B cell (primary cell): ENCODE measurements around the gene MFSD11. TPM values are rescaled to one million over a fixed set of nuclear protein-coding genes. Genes with fewer than 3 reads are reported as not detected.

Source experiments
- ATAC-seq: fragments of 200-7000 bp; cut with Tn5 transposase; one replicate; pipeline ENCODE4 v1.10.0; 2021; ENCODE audit warnings: low read depth, mild to moderate bottlenecking, moderate number of reproducible peaks, moderate library complexity
- CTCF ChIA-PET: fragments of 350-600 bp; sonication (Branson Sonifier 250); formaldehyde crosslinking; loops from one replicate; lab custom pipeline; 2021; ENCODE audit warnings: antibody characterized with exemption, inconsistent platforms; lab: Charles Lee
- POLR2A ChIA-PET: fragments of 350-600 bp; sonication (Branson Sonifier 250); formaldehyde crosslinking; loops from one replicate; lab custom pipeline; 2021; ENCODE audit warnings: antibody characterized with exemption; lab: Charles Lee
- DNase-seq: peaks from one replicate; pipeline ENCODE4 v3.0.0; 2013
- H2AFZ ChIP-seq: 2 replicates; pipeline ENCODE4 v1.6.1; 2012; ENCODE audit warnings: mild to moderate bottlenecking, low read depth, low read length; ENCODE audit not compliant: insufficient read depth, poor library complexity, severe bottlenecking
- H3K27ac ChIP-seq, 2 donors: 1 replicate in 1 of 2; 2 replicates in 1 of 2; pipeline ENCODE4 v1.5.1; 2012 to 2013; ENCODE audit warnings: low read length in 2 of 2, mild to moderate bottlenecking in 2 of 2, moderate library complexity in 1 of 2
- H3K27me3 ChIP-seq, 4 experiments: fragments of 200-600 bp in 1 of 4; sonication (generic) in 1 of 4; replicated peaks in 1 of 4; 1 replicate in 2 of 4; 2 replicates in 2 of 4; pipeline versions ENCODE4 v1.6.1 to v1.7.0; 2013 to 2016; ENCODE audit warnings: low read length in 3 of 4, mild to moderate bottlenecking in 2 of 4, mixed read lengths in 1 of 4, moderate library complexity in 1 of 4; ENCODE audit not compliant: insufficient read depth in 4 of 4, control insufficient read depth in 3 of 4; ENCODE audit errors: control extremely low read depth in 1 of 4
- H3K36me3 ChIP-seq, 2 experiments: replicated peaks in 1 of 2; 1 replicate in 1 of 2; 2 replicates in 1 of 2; pipeline versions ENCODE4 v1.6.1 to v1.7.1; 2013; ENCODE audit warnings: low read length in 1 of 2; ENCODE audit not compliant: insufficient read depth in 2 of 2, control insufficient read depth in 1 of 2; ENCODE audit errors: control extremely low read depth in 1 of 2, extremely low read depth in 1 of 2
- H3K4me1 ChIP-seq, 2 donors: fragments of 200-600 bp in 1 of 2; sonication (generic) in 1 of 2; 1 replicate in 1 of 2; 2 replicates in 1 of 2; pipeline versions ENCODE4 v1.5.1 to v1.6.1; 2013 to 2017; ENCODE audit warnings: low read length in 2 of 2; ENCODE audit not compliant: control insufficient read depth in 2 of 2, insufficient read depth in 2 of 2
- H3K4me2 ChIP-seq: replicated peaks from 2 replicates; pipeline ENCODE3; 2012; ENCODE audit warnings: mild to moderate bottlenecking, low read depth, low read length; ENCODE audit not compliant: poor library complexity, severe bottlenecking
- H3K4me3 ChIP-seq, 5 experiments: fragments of 200-600 bp in 1 of 5; sonication (generic) in 1 of 5; 1 replicate in 3 of 5; 2 replicates in 2 of 5; pipeline versions ENCODE4 v1.5.1 to v1.7.0; 2011 to 2016; ENCODE audit warnings: low read length in 4 of 5, mild to moderate bottlenecking in 4 of 5, low read depth in 2 of 5, control low read depth in 1 of 5, moderate library complexity in 1 of 5; ENCODE audit not compliant: insufficient read depth in 1 of 5; ENCODE audit errors: control extremely low read depth in 1 of 5, extremely low read depth in 1 of 5
- H3K79me2 ChIP-seq: fragments of 200-600 bp; sonication (generic); one replicate; pipeline ENCODE4 v1.6.0; 2016; ENCODE audit warnings: low read length; ENCODE audit not compliant: control insufficient read depth, insufficient read depth
- H3K9ac ChIP-seq: fragments of 200-600 bp; sonication (generic); 2 replicates; pipeline ENCODE4 v1.6.1; 2017; ENCODE audit warnings: mild to moderate bottlenecking, low read length, moderate library complexity
- H3K9me3 ChIP-seq, 3 donors: one replicate each; pipeline versions ENCODE4 v1.6.1 to v1.7.1; 2013; ENCODE audit warnings: low read length in 2 of 3; ENCODE audit not compliant: control insufficient read depth in 2 of 3, insufficient read depth in 1 of 3; ENCODE audit errors: control extremely low read depth in 1 of 3
- H4K20me1 ChIP-seq: 2 replicates; pipeline ENCODE4 v1.6.0; 2012; ENCODE audit warnings: mild to moderate bottlenecking, low read length; ENCODE audit not compliant: insufficient read depth, control insufficient read depth, poor library complexity, severe bottlenecking
- H3K27ac Mint-ChIP-seq: one replicate; pipeline ENCODE4 v1.8.0; 2021; ENCODE audit warnings: mixed read lengths
- H3K27me3 Mint-ChIP-seq: one replicate; pipeline ENCODE4 v1.8.0; 2021; ENCODE audit warnings: mixed read lengths
- H3K4me1 Mint-ChIP-seq: one replicate; pipeline ENCODE4 v1.8.0; 2021; ENCODE audit warnings: mixed read lengths
- H3K4me3 Mint-ChIP-seq: one replicate; pipeline ENCODE4 v1.8.0; 2021; ENCODE audit warnings: mixed read lengths
- H3K9me3 Mint-ChIP-seq: one replicate; pipeline ENCODE4 v1.8.0; 2022; ENCODE audit warnings: mixed read lengths; ENCODE audit not compliant: insufficient read depth
- EZH2 ChIP-seq: IDR thresholded peaks from 2 replicates; pipeline ENCODE4 v1.6.1; 2012; ENCODE audit warnings: borderline replicate concordance, low read depth, mild to moderate bottlenecking, moderate library complexity, low read length; ENCODE audit not compliant: insufficient read depth, poor library complexity, severe bottlenecking
- WGBS: methylation state at CpG from one replicate; pipeline ENCODE4 v1.1.5; 2013; ENCODE audit warnings: missing lambda C conversion rate; ENCODE audit not compliant: insufficient coverage; 5-methylcytosine and 5-hydroxymethylcytosine counted together
- intact Hi-C: fragments of 100-400 bp; cut with micrococcal nuclease; formaldehyde crosslinking; loops from one replicate; pipeline ENCODE4 v1.10.0; 2022
- polyA plus RNA-seq: library from polyadenylated mRNA; depleted of rRNA; stranded (reverse); fragments of >200 nt; gene quantifications from 2 replicates; pipeline ENCODE4 v1.2.3, GENCODE V29; 2012
- total RNA-seq, 2 donors: library from RNA; stranded (reverse); fragments of 120-200 nt in 1 of 2; gene quantifications; 1 replicate in 1 of 2; 2 replicates in 1 of 2; pipeline versions ENCODE4 v1.2.3 to v1.2.4, GENCODE V29; 2013 to 2022
- TF ChIP-seq, protein P1 (sequence below): fragments of 200-600 bp; IDR thresholded peaks from one replicate; pipeline ENCODE4 v1.8.0; 2022; ENCODE audit warnings: antibody characterized with exemption, mild to moderate bottlenecking

Gene MFSD11
- total and polyA plus RNA-seq, 2 donors (not counting 1 experiment from before 2014, with no cell fraction given) = 24.5 to 36.4 TPM

DNA sequence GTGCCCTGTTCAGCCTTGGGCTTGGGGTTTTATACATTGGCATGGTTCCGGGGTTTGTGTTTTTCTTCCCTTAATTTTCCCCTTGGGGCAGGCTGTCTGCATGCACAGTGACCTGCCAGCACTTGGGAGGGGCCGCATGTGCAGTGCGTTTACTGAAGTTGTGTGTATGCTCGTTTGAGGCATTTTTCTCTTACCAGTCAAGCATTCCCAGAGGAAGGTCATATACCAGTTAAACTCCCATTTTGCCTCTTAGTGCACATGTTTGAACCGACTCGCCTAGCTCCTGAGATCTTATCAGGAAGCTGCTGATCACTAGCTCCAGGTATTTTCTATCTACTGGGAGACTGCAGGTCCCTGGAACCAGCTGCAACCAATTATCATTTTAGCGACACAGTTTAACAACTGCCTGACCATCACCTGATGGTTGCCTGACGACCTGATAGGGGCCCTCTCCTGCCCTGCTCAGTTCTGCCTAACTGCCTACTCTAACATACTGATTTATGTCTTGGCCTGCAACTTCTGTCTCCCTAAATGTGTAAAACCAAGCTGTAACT is 51.4 kb downstream of the MFSD11 start:
- no peak overlapping the region for H3K27ac Mint-ChIP-seq
- Histone ChIP-seq H3K27ac (no peak overlapping the region), H3K4me3 (no peak overlapping the region), H3K9ac (no peak overlapping the region), H3K36me3 (peaks cover 0 to 2% of the 10 kb centered on the region in 2 experiments), H3K9me3 (no peaks in the 10 kb centered on the region), H3K79me2 (no peaks in the 10 kb centered on the region), H4K20me1 (no peaks in the 10 kb centered on the region), H3K4me2 (no peak overlapping the region), H3K4me1 (peaks cover 9 to 10% of the 10 kb centered on the region in 2 donors), H3K27me3 (no peaks in the 10 kb centered on the region), H2AFZ (no peak overlapping the region)
- ChIA-PET POLR2A (no interaction called here), CTCF (no interaction called here)
- H3K27me3 Mint-ChIP-seq = no peaks in the 10 kb centered on the region
- 100% methylated on average over 4 of the region's 8 CpGs for WGBS
- peaks cover 11% of the 10 kb centered on the region for H3K4me1 Mint-ChIP-seq
- intact Hi-C loops = no loop called here
- DNase-seq (no peak), ATAC-seq (no peak)
- H3K4me3 Mint-ChIP-seq = no peak overlapping the region
- no peaks in the 10 kb centered on the region for H3K9me3 Mint-ChIP-seq
- TF ChIP-seq, protein P1, sequence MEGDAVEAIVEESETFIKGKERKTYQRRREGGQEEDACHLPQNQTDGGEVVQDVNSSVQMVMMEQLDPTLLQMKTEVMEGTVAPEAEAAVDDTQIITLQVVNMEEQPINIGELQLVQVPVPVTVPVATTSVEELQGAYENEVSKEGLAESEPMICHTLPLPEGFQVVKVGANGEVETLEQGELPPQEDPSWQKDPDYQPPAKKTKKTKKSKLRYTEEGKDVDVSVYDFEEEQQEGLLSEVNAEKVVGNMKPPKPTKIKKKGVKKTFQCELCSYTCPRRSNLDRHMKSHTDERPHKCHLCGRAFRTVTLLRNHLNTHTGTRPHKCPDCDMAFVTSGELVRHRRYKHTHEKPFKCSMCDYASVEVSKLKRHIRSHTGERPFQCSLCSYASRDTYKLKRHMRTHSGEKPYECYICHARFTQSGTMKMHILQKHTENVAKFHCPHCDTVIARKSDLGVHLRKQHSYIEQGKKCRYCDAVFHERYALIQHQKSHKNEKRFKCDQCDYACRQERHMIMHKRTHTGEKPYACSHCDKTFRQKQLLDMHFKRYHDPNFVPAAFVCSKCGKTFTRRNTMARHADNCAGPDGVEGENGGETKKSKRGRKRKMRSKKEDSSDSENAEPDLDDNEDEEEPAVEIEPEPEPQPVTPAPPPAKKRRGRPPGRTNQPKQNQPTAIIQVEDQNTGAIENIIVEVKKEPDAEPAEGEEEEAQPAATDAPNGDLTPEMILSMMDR = no peak
- TF ChIP-seq EZH2 = no peak

DNA sequence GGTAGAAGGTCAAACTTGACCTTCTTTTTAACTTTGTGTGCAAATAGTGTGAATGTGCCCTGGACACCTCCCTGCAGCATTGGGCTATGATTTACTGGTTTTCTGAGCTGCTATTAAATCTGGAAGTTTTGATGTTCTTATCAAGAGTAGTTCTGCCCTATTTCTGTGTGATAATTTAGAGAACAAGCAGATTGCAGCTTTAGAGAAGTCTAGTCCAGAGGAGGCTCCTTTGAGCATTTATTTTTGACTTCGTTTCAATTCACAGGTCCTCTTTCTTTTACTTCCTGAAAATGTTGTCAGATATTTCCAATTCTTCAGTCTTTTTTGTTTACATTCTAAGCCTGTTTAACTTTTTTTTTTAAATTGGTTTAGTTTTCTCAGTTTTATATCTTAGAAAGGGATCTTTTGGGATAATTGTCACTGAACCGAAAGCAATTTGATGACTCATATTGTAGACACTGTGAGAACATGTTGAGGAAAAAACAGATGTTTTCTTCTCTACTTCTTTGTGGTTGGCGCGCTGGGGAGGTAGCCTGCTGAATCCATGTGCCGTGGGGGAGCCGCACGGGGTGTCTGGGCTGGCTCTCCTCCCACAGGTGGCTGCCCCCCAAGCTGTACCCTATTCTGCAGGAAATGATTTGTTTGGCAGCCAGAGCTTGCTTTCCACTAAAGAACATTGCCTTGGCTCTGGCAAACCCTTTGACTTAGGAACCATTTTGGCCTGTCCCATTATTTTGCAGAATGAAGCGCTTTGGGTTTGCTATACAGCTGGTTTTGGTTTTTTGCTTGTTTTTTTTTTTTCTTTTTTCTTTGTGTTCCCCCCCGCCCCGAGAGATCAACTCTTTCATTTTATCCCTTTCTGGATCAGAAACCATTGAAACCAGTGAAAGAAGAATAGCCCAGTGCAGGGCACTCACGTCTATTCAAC is 53.4 kb downstream of the MFSD11 start:
- Mint-ChIP-seq H3K27me3 (no peaks in the 10 kb centered on the region), H3K27ac (peak overlapping the region; percentile 53), H3K4me1 (peaks cover 11% of the 10 kb centered on the region), H3K9me3 (no peaks in the 10 kb centered on the region), H3K4me3 (peak overlapping the region; percentile 44)
- intact Hi-C loops = no loop called here
- H3K27me3 ChIP-seq = no peaks in the 10 kb centered on the region
- peak overlapping the region; percentile 65 for H3K4me2 ChIP-seq
- H3K4me3 ChIP-seq = no peak overlapping the region
- no peaks in the 10 kb centered on the region for H3K36me3 ChIP-seq
- ATAC-seq (peak; percentile 24), DNase-seq (peak; percentile 27)
- ChIA-PET CTCF (interaction anchor here (0.6 kb wide), 3 partner anchors 41 to 396 kb away, joined by 3 to 4 read pairs (median 3); no protein-coding TSS in a partner anchor), POLR2A (interaction anchor here (0.7 kb wide), 1 partner anchor 234 kb away, joined by 5 read pairs; no protein-coding TSS in a partner anchor)
- H3K4me1 ChIP-seq = peaks cover 9 to 10% of the 10 kb centered on the region in 2 donors
- WGBS = 14% methylated on average over 7 of the region's 11 CpGs
- no peaks in the 10 kb centered on the region for H3K9me3 ChIP-seq
- H3K79me2 ChIP-seq = no peaks in the 10 kb centered on the region
- no peak overlapping the region for H3K9ac ChIP-seq
- TF ChIP-seq, protein P1 = no peak
- no peak for TF ChIP-seq EZH2
- H2AFZ ChIP-seq = peak overlapping the region; percentile 16
- H4K20me1 ChIP-seq = no peaks in the 10 kb centered on the region
- peak overlapping the region in 1 of 2 donors; percentile 31 for H3K27ac ChIP-seq
